ENCODE results near the gene NELL2. TPM values are rescaled to one million over a fixed set of nuclear protein-coding genes. Genes with fewer than 3 reads are reported as not detected.

The NELL2 gene
- total and polyA plus RNA-seq, 9 of the 15 experiments (the other 6 are each of a cell fraction or from before 2014, with no cell fraction given) = 0.32 to 1.1 (median 0.53) TPM

- TF ChIP-seq KDM5B (IDR thresholded peaks at IDR 0.05; ENCODE audit: insufficient replicate concordance, low read depth, low read length) = no peak
- TF ChIP-seq SRSF7 (optimal IDR thresholded peaks at IDR 0.05; ENCODE audit: low read depth, low read length) = no peak
These were observed 415.9 kb downstream of the NELL2 start (continued) for GRCh38 chr12:44460261-44460660.

DNA sequence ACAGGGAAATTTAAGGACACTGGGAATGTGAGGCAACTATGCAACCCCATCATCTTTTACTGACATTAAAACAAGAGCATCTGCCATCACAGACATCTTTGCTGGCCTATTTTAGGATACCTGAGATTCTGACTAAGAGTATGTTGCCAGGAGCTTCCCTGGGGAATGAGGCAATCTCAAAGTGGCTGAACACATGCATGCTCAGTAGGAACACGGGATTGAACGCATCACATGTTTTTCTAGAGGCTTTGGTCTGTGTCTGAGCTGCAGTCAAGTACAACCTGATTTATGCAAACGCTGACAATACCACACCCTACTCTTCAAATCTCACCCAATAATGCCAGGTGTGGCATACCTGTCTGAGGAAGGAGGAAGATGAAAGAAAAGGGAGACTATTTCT, 416.5 kb downstream of the NELL2 start:
- in situ Hi-C loops (cut with MboI) = no loop called here
- ATAC-seq (no peak), DNase-seq (ENCODE audit: extremely low read depth in 1 of 4, low spot score in 3 of 4) (no peak), FAIRE-seq (no peak)
- no TSS peak for BruUV-seq (replicated peaks)
- Histone ChIP-seq H4K20me1 (replicated peaks; ENCODE audit: control insufficient read depth, insufficient read depth, low read length) (no peaks in the 10 kb centered on the region), H3K79me2 (ENCODE audit: control insufficient read depth, insufficient read depth, low read length) (no peaks in the 10 kb centered on the region), H3K9ac (ENCODE audit: insufficient read depth in 1 of 2, low read depth in 2 of 2, low read length in 2 of 2) (no peak overlapping the region), H3K36me3 (ENCODE audit: control insufficient read depth, insufficient read depth, low read length) (no peaks in the 10 kb centered on the region), H3K4me1 (replicated peaks in 1 of 2; ENCODE audit: control insufficient read depth in 2 of 2, insufficient read depth in 2 of 2, low read length in 2 of 2) (no peaks in the 10 kb centered on the region), H3K9me1 (ENCODE audit: control insufficient read depth, insufficient read depth, low read length) (no peaks in the 10 kb centered on the region), H3K27me3 (ENCODE audit: control insufficient read depth in 2 of 2, insufficient read depth in 2 of 2, low read length in 2 of 2) (no peaks in the 10 kb centered on the region), H3K4me2 (ENCODE audit: insufficient read depth, low read length) (no peak overlapping the region), H3K4me3 (no peak overlapping the region), H2AFZ (ENCODE audit: low read depth, low read length) (no peak overlapping the region), H3K27ac (ENCODE audit: extremely low read depth, low read depth, low read length) (no peak overlapping the region), H3K9me3 (replicated peaks; ENCODE audit: control insufficient read depth, insufficient read depth, low read depth, low read length) (no peaks in the 10 kb centered on the region)
- intact Hi-C loops (cut with micrococcal nuclease) = no loop called here
- 2% methylated on average over 3 of the region's 3 CpGs for WGBS (ENCODE audit: insufficient coverage, low coverage, missing lambda C conversion rate)
- ChIA-PET CTCF (ENCODE audit: low intra/inter-chr PET ratio) (no interaction called here), POLR2A (no interaction called here)
- TF ChIP-seq ZSCAN29 (IDR thresholded peaks at IDR 0.05) = no peak

Small RNAs within 50 kb of the gene (small RNA-seq; reads per million reads assigned to genes)
- gene RF00019 = not detected

Other genes starting within 250 kb of the NELL2 start
- gene DBX2, start 174.8 kb upstream of the NELL2 start, total RNA-seq (2014; rRNA removed) = not detected in 2 replicates
- not detected in 2 replicates for gene DBX2, start 174.8 kb upstream of the NELL2 start, total RNA-seq (2014; rRNA removed; fragmentation: Illumina TruSeq; extraction: Trizol)
- gene DBX2, start 174.8 kb upstream of the NELL2 start, total RNA-seq (2015; rRNA removed; fragmentation: Illumina TruSeq; extraction: Trizol) = not detected in 2 replicates
- gene DBX2, start 174.8 kb upstream of the NELL2 start, total RNA-seq (2021) = not detected in 2 replicates
- gene DBX2, start 174.8 kb upstream of the NELL2 start, polyA plus RNA-seq (2011; rRNA removed) = not detected in 2 replicates
- not detected in 2 replicates for gene DBX2, start 174.8 kb upstream of the NELL2 start, polyA plus RNA-seq (2014; fragmentation: Illumina TruSeq; extraction: Trizol)
- not detected for gene DBX2, start 174.8 kb upstream of the NELL2 start, polyA plus RNA-seq (2014; fragmentation: Nextera tagmentation; extraction: Ambion mirVana)
- not detected in 2 replicates for gene DBX2, start 174.8 kb upstream of the NELL2 start, polyA plus RNA-seq (2014; rRNA removed)

All from K562 (cell line).